Measurements from ENCODE around the gene TP53I13. TPM values are rescaled to one million over a fixed set of nuclear protein-coding genes. Genes with fewer than 3 reads are reported as not detected.

The TP53I13 gene
- total RNA-seq, 1 donor from 2014 or later: 40.2 TPM

DNA sequence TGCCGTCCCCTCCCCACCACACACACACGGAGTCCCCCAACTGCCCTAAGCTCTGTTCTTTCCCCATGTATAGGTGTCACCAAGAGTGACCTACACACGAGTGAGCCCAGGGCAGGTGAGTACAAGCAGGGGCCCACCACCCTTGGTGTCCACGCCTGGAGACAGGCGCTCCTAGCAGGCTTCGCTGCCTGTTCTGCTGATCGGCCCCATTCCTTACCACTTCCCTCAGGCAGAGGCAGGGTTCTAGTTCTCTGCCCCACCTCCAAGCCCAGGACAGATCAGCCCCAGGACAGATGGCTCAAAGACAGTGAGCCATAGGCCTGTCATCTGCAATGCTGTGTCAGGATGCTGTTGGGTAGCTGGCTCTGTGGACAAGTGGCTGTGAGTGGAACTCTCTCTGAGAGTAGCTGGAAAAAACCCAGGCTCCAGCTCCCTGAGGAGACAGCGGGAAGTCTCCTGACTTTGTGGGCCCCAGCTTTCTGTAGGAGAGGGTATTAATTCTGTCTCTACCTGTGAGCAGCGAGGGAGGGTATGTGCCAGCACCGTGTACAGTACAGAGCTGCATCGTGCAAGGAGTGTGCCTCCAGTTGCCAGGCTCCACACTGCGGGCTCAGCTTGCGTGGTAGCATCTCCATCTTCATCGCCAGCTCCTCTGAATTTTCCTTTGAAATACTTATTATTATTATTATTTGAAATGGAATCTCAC lies 897 bp downstream of the TP53I13 start:
- H3K27ac Mint-ChIP-seq: peak overlapping the region; percentile 86
- peaks cover 13% of the 10 kb centered on the region for H3K4me1 Mint-ChIP-seq (ENCODE audit: low read depth)
- DNase-seq (ENCODE audit: low spot score, unreplicated experiment): no peak
- peaks cover 24% of the 10 kb centered on the region for H3K27me3 Mint-ChIP-seq
- H3K9me3 Mint-ChIP-seq (ENCODE audit: low read depth): no peaks in the 10 kb centered on the region
- peaks cover 5% of the 10 kb centered on the region for H3K36me3 Mint-ChIP-seq (ENCODE audit: insufficient read depth)
- H3K4me3 Mint-ChIP-seq (ENCODE audit: low read depth): peak overlapping the region; percentile 82
- TF ChIP-seq, protein P1, sequence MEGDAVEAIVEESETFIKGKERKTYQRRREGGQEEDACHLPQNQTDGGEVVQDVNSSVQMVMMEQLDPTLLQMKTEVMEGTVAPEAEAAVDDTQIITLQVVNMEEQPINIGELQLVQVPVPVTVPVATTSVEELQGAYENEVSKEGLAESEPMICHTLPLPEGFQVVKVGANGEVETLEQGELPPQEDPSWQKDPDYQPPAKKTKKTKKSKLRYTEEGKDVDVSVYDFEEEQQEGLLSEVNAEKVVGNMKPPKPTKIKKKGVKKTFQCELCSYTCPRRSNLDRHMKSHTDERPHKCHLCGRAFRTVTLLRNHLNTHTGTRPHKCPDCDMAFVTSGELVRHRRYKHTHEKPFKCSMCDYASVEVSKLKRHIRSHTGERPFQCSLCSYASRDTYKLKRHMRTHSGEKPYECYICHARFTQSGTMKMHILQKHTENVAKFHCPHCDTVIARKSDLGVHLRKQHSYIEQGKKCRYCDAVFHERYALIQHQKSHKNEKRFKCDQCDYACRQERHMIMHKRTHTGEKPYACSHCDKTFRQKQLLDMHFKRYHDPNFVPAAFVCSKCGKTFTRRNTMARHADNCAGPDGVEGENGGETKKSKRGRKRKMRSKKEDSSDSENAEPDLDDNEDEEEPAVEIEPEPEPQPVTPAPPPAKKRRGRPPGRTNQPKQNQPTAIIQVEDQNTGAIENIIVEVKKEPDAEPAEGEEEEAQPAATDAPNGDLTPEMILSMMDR (IDR thresholded peaks at IDR 0.05; ENCODE audit: unreplicated experiment): no peak

DNA sequence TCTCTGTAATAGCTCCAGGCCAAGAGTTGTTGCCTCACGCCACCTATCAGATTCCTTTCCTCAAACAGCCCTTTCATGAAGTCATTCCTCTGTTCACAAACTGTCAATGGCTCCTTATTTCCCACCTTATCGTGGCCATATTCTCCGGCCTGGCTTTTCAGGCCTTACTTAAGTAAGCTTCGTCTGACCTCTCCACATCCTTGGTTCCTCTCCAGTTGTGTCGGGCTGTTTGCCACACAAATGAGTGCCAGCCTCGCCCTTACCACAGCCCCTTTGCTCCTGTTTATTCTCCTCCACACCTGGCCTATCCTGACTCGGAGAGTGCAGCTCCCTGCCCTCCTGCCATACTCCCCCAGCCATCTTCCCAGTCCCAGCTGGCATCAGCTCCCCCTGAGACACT lies 2.0 kb downstream of the TP53I13 start:
- H3K4me1 Mint-ChIP-seq (ENCODE audit: low read depth): peaks cover 21% of the 10 kb centered on the region
- no peak overlapping the region for H3K27ac Mint-ChIP-seq
- TF ChIP-seq, protein P1 (IDR thresholded peaks at IDR 0.05; ENCODE audit: unreplicated experiment): no peak
- H3K36me3 Mint-ChIP-seq (ENCODE audit: insufficient read depth): peaks cover 7% of the 10 kb centered on the region
- no peak for DNase-seq (ENCODE audit: low spot score, unreplicated experiment)
- H3K4me3 Mint-ChIP-seq (ENCODE audit: low read depth): peak overlapping the region; percentile 48
- H3K27me3 Mint-ChIP-seq: peaks cover 19% of the 10 kb centered on the region
- H3K9me3 Mint-ChIP-seq (ENCODE audit: low read depth): no peaks in the 10 kb centered on the region

DNA sequence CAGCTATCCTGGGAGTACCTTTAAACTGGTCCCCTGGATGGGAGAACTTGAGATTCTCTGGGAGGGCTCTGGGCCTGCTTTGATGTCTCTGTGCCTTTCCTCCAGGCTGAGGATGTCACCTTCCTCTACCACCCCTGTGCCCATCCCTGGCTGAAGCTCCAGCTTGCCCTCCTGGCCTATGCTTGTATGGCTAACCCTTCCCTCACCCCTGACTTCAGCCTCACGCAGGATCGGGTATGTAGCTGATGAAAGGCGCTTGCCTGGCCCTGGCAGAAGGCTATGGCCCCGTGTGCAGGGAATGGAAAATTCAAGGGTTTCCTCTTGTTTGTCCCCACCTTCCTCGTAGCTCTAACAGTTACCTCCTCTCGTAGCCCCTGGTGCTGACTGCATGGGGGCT lies 3.0 kb downstream of the TP53I13 start:
- no peak for DNase-seq (ENCODE audit: low spot score, unreplicated experiment)
- Mint-ChIP-seq H3K27ac (no peak overlapping the region), H3K27me3 (peaks cover 11% of the 10 kb centered on the region), H3K36me3 (ENCODE audit: insufficient read depth) (peaks cover 7% of the 10 kb centered on the region), H3K4me1 (ENCODE audit: low read depth) (peaks cover 17% of the 10 kb centered on the region), H3K4me3 (ENCODE audit: low read depth) (no peak overlapping the region), H3K9me3 (ENCODE audit: low read depth) (no peaks in the 10 kb centered on the region)
- TF ChIP-seq, protein P1 (IDR thresholded peaks at IDR 0.05; ENCODE audit: unreplicated experiment): no peak

DNA sequence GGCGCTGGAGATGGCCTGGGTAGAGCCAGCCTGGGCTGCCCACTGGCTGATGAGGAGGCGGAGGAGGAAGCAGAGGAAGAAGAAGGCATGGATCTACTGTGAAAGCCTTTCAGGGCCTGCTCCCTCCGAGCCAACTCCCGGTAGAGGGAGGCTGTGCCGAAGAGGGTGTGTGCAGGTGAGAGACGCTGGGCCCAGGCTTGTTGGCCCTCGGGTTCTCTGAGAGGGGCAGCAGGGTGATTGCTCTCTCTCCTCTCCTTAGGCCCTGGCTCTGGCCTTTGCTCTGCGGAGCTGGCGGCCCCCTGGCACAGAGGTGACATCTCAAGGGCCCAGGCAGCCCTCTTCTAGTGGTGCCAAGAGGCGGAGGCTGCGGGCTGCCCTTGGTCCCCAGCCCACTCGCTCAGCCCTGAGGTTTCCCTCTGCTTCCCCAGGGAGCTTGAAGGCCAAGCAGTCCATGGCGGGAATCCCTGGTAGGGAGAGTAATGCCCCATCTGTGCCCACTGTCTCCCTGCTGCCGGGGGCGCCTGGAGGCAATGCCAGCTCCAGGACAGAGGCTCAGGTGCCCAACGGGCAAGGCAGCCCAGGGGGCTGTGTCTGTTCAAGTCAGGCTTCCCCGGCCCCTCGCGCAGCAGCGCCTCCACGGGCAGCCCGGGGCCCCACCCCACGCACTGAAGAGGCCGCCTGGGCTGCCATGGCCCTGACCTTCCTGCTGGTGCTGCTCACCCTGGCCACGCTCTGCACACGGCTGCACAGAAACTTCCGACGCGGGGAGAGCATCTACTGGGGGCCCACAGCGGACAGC lies 3.6 kb downstream of the TP53I13 start:
- Mint-ChIP-seq H3K27ac (no peak overlapping the region), H3K4me3 (ENCODE audit: low read depth) (no peak overlapping the region), H3K27me3 (peaks cover 11% of the 10 kb centered on the region), H3K36me3 (ENCODE audit: insufficient read depth) (peaks cover 7% of the 10 kb centered on the region), H3K9me3 (ENCODE audit: low read depth) (no peaks in the 10 kb centered on the region), H3K4me1 (ENCODE audit: low read depth) (peaks cover 17% of the 10 kb centered on the region)
- TF ChIP-seq, protein P1 (IDR thresholded peaks at IDR 0.05; ENCODE audit: unreplicated experiment): no peak
- no peak for DNase-seq (ENCODE audit: low spot score, unreplicated experiment)

DNA sequence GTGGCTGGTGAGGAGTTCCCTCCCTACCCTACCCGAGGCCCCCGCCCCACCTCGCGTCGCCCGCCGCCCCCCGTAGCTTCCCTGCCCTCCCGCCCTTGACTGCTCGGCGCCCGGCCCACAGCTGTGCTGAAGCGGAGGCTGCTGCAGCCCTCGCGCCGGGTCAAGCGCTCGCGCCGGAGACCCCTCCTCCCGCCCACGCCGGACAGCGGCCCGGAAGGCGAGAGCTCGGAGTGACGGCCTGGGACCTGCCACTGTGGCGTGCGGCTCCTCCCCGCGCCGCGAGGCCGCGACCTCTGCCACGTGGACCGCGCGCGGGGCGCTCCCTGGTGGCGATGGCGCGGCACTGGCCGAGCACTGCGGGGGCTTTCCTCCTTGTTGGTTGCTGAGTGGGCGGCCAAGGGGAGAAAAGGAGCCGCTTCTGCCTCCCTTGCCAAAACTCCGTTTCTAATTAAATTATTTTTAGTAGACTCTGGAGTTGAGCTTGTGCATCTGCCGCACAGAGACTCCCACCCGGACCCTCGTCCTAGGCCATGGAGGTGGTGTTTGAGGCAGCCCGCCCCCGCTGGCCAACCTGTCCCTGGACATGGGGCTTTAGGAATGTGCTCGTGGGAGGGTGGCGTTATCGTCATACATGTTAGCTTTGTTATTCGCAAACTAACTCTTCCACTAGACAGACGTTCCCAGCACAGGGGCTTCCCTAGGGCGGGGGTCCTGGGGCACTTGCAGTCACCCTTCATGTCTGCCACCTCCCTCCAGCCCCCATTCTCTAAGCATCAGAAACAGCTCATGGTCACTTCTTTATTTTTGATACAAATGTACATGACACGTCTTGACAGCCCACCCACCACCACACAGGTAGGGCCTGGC lies 4.4 kb downstream of the TP53I13 start:
- Mint-ChIP-seq H3K27me3 (peaks cover 11% of the 10 kb centered on the region), H3K27ac (no peak overlapping the region), H3K9me3 (ENCODE audit: low read depth) (no peaks in the 10 kb centered on the region), H3K36me3 (ENCODE audit: insufficient read depth) (peaks cover 9% of the 10 kb centered on the region), H3K4me3 (ENCODE audit: low read depth) (no peak overlapping the region), H3K4me1 (ENCODE audit: low read depth) (peaks cover 17% of the 10 kb centered on the region)
- TF ChIP-seq, protein P1 (IDR thresholded peaks at IDR 0.05; ENCODE audit: unreplicated experiment): peak; percentile 82
- peak; percentile 59 for DNase-seq (ENCODE audit: low spot score, unreplicated experiment)

All from progenitor cell of endocrine pancreas (in vitro differentiated cells).